ENCODE results near the gene TRIM43. TPM values are rescaled to one million over a fixed set of nuclear protein-coding genes. Genes with fewer than 3 reads are reported as not detected.
"Not testable (repeated sequence)": the region's sequence is repeated elsewhere in the genome, so short reads cannot be mapped to it uniquely, and the experiment has no call there.

TRIM43 gene
- not detected in 2 replicates for total RNA-seq

DNA sequence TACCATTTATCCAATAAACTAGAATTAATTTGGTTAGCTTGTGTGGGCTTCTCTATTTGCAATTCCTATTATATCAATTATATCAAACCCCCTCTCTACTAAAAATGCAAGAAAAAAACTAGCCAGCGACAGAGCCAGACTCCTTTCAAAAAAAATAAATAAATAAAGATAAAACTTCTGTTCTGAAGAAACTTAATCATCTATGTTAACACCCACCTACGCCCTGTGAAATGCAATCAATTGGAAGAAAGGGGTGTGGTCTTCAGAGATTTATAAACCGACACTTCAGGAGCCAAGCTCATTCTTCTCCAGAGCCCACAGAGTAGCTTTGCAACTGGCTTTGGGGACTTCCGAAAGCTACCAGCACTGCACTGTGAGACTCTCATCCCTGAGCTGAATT lies at the start of gene TRIM43:
TSS of gene TRIM43 (plus strand) at position 301 of the 400 bp plus-strand sequence. CDS start 2,023 bp downstream, outside the sequence.
- not testable (repeated sequence) for H3K4me3 ChIP-seq (ENCODE audit: low read depth, low read length); DNase-seq (ENCODE audit: low read depth)

DNA sequence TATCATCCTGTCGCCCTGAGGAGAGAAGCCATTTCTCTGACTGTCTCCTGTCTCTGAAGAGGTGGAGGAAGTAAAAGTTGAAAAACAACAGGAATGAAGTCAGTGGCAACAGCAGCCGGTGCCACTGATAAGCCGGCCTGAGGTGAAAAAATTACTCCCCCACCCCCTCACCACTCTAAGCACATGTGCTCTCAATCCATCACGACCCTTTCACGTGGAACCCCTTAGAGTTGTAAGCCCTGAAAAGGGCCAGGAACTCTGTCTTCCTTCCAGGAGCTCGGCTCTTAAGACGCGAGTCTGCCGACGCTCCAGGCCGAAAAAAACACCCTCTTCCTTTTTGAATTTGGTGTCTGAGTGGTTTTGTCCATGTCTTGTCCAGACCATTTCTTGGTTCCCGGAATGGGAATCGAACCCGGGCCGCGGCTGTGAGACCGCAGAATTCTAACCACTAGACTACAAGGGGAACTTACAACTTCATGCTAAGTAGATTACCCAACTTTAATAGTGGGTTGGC lies 40.7 kb upstream of the TRIM43 start:
- DNase-seq (ENCODE audit: low read depth): no peak
- H3K4me3 ChIP-seq (ENCODE audit: low read depth, low read length): no peak overlapping the region
- TF ChIP-seq, protein P1, sequence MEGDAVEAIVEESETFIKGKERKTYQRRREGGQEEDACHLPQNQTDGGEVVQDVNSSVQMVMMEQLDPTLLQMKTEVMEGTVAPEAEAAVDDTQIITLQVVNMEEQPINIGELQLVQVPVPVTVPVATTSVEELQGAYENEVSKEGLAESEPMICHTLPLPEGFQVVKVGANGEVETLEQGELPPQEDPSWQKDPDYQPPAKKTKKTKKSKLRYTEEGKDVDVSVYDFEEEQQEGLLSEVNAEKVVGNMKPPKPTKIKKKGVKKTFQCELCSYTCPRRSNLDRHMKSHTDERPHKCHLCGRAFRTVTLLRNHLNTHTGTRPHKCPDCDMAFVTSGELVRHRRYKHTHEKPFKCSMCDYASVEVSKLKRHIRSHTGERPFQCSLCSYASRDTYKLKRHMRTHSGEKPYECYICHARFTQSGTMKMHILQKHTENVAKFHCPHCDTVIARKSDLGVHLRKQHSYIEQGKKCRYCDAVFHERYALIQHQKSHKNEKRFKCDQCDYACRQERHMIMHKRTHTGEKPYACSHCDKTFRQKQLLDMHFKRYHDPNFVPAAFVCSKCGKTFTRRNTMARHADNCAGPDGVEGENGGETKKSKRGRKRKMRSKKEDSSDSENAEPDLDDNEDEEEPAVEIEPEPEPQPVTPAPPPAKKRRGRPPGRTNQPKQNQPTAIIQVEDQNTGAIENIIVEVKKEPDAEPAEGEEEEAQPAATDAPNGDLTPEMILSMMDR (conservative IDR thresholded peaks at IDR 0.05; ENCODE audit: low read depth, low read length): no peak

DNA sequence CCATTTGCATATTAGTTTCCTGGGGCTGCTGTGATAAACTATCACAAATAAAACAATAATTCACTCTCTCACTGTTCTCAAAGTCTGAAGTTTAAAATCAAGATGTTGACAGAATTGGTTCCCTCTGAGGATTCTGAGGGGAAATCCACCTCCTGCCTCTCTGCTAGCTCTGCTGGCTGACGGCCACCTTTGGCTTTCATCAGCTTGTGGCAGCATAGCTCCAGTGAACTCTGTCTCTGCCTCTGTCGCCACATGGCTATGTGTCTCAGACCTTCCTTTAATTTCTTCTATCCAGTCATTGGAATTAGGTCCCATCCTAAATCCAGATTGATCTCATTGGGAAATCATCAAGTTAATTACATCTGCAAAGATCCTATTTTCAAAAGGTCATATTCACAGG lies 38.9 kb upstream of the TRIM43 start:
- no peak overlapping the region for H3K4me3 ChIP-seq (ENCODE audit: low read depth, low read length)
- no peak for DNase-seq (ENCODE audit: low read depth)
- TF ChIP-seq, protein P1 (conservative IDR thresholded peaks at IDR 0.05; ENCODE audit: low read depth, low read length): no peak

DNA sequence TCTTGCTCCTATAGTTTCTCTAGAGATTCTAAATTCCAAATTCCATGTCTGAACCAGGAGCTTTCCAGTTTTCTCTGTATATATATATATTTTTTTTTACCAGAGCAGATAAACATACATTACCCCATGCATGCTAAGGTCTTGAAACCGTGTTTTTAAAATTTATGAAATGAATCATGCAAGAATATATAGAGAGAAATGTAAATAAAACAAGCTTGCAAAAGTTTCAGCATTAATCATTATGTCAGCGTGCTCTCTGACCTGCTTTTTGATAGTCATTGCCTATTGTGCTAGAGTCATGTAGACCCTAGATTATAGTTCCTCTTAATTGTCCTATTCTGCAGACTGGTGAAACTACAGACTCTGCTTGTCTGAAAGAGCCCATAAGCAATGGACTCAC lies 22.6 kb upstream of the TRIM43 start:
- DNase-seq (ENCODE audit: low read depth): no peak
- no peak overlapping the region for H3K4me3 ChIP-seq (ENCODE audit: low read depth, low read length)
- TF ChIP-seq, protein P1 (conservative IDR thresholded peaks at IDR 0.05; ENCODE audit: low read depth, low read length): no peak

DNA sequence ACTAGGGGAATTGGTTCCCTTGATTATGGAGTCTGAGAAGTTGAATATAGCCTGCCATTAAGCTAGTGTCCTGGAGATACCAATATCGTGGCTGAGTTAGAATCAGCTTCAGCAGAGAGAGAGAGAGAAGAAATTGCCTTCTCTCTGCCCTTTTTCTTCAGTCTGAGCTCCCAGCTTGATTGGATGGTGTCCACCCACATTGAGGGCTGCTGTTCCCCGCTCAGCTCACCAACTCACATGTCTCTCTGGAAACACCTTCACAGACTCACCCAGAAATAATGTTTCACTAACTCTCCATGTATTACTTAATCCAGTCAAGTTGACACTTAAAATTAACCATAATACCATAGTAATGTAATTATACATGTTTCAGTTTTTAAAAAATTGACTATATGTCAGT lies 17.9 kb upstream of the TRIM43 start:
- TF ChIP-seq, protein P1 (conservative IDR thresholded peaks at IDR 0.05; ENCODE audit: low read depth, low read length): no peak
- no peak for DNase-seq (ENCODE audit: low read depth)
- H3K4me3 ChIP-seq (ENCODE audit: low read depth, low read length): no peak overlapping the region

DNA sequence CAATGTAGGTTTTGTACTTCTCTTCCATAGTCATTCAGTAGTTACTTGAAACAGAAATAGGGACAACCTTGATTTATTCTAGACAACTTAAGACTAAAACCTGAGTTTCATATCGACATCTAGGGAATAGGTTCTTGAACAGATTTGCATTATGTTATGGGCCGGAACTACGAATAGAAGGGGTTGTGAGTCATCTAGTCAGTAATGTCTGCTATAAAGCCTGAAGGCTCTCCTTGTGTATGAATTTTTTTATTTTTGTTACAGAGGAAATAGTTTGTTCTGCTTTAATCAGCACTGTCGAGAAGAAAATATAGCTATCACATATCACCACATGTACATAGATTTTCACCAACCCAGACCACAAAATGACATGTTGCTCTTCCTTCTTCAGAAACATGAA lies 17.3 kb upstream of the TRIM43 start:
- TF ChIP-seq, protein P1 (conservative IDR thresholded peaks at IDR 0.05; ENCODE audit: low read depth, low read length): no peak

DNA sequence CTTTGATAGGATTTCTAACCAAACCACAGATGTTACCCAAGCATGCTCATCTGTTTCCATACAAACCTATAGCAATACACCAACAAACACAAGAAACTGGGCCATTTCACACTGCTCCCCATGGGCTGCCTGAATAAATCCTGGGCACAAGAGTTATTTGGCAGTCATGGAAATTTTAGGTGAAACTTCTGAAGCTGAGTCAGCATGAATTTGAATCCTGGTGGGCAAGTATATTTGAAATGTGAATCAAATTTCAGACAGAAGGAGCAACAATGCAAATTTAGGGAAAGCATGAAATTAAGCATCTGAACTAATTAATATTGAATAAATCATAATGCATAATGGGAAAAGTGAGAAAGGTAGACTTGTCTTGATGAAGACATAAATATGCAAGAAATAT lies 15.9 kb upstream of the TRIM43 start:
- no peak for DNase-seq (ENCODE audit: low read depth)
- TF ChIP-seq, protein P1 (conservative IDR thresholded peaks at IDR 0.05; ENCODE audit: low read depth, low read length): no peak
- H3K4me3 ChIP-seq (ENCODE audit: low read depth, low read length): no peak overlapping the region

More for the DNA sequence above, 17.3 kb upstream of the TRIM43 start:
- H3K4me3 ChIP-seq (ENCODE audit: low read depth, low read length): no peak overlapping the region
- DNase-seq (ENCODE audit: low read depth): no peak

All from epithelial cell of proximal tubule (primary cell).